ENCODE results near the gene CLK1.
A peak's percentile ranks its signal among the peaks of the same experiment; 100 is the strongest.
"Not testable (repeated sequence)": the region's sequence is repeated elsewhere in the genome, so short reads cannot be mapped to it uniquely, and the experiment has no call there.

Gene CLK1

GRCh38 chr2:200850512-200851256 is 13.8 kb downstream of the CLK1 start:
- no peak for DNase-seq

GRCh38 chr2:200847939-200848338 is 16.5 kb downstream of the CLK1 start:
- no peak for DNase-seq

GRCh38 chr2:200847269-200847668 is 17.2 kb downstream of the CLK1 start:
- no peak for DNase-seq

GRCh38 chr2:200845669-200846325 is 18.7 kb downstream of the CLK1 start:
- no peak for DNase-seq

GRCh38 chr2:200845194-200845593 is 19.3 kb downstream of the CLK1 start:
- DNase-seq, result no peak

- DNase-seq, result no peak
Observed at GRCh38 chr2:200843993-200844948, 20.2 kb downstream of the CLK1 start.

GRCh38 chr2:200839513-200839912 is 24.9 kb downstream of the CLK1 start:
- DNase-seq, result no peak

GRCh38 chr2:200834701-200835100 is 29.8 kb downstream of the CLK1 start:
- DNase-seq, result no peak

GRCh38 chr2:200829258-200829655 is 35.2 kb downstream of the CLK1 start:
- DNase-seq, result no peak

GRCh38 chr2:200828572-200829257 is 35.7 kb downstream of the CLK1 start:
- no peak for DNase-seq

GRCh38 chr2:200828104-200828503 is 36.4 kb downstream of the CLK1 start:
- DNase-seq, result no peak

- no peak for DNase-seq
Observed at GRCh38 chr2:200821686-200822245, 42.7 kb downstream of the CLK1 start.

GRCh38 chr2:200820573-200821234 is 43.8 kb downstream of the CLK1 start:
- no peak for DNase-seq

- not testable (repeated sequence) for DNase-seq
Observed at GRCh38 chr2:200818732-200819131, 45.7 kb downstream of the CLK1 start.

- no peak for DNase-seq
Observed at GRCh38 chr2:200814917-200815316, 49.5 kb downstream of the CLK1 start.

- peak; percentile 50 for DNase-seq
Observed at GRCh38 chr2:200814276-200814815, 50.1 kb downstream of the CLK1 start.

GRCh38 chr2:200812122-200813022 is 52.1 kb downstream of the CLK1 start:
- DNase-seq, result peak; percentile 74

- peak; percentile 97 for DNase-seq
Observed at GRCh38 chr2:200811333-200812121, 52.9 kb downstream of the CLK1 start, which contains the start of gene BZW1. Gene BZW1, plus strand, starts transcription at chr2:200811910. Its CDS starts 1,308 bp downstream, at chr2:200813218.

GRCh38 chr2:200810998-200811332 is 53.5 kb downstream of the CLK1 start:
- no peak for DNase-seq

All from stimulated activated CD4-positive, alpha-beta T cell treated with anti-CD3 and anti-CD28 coated beads, Interleukin-15, amount 100 ng/mL, for 24 hours (primary cell).